ENCODE results near the gene THTPA.

THTPA gene

GRCh38 chr14:23555882-23556699 is at the start of gene THTPA:
THTPA (plus strand) TSS chr14:23556271; CDS start chr14:23556758, 487 bp downstream.
- peak; percentile 90 for DNase-seq

GRCh38 chr14:23512156-23512555 is 43.9 kb upstream of the THTPA start:
- DNase-seq = peak; percentile 18

GRCh38 chr14:23513005-23513817 is 42.9 kb upstream of the THTPA start:
- no peak for DNase-seq

- no peak for DNase-seq
Observed at GRCh38 chr14:23513818-23514643, 42.0 kb upstream of the THTPA start.

GRCh38 chr14:23514644-23514957 is 41.5 kb upstream of the THTPA start:
- DNase-seq = no peak

GRCh38 chr14:23517650-23518326 is 38.3 kb upstream of the THTPA start:
- no peak for DNase-seq

- DNase-seq = no peak
Observed at GRCh38 chr14:23518709-23519108, 37.4 kb upstream of the THTPA start.

- no peak for DNase-seq
Observed at GRCh38 chr14:23520899-23521533, 35.1 kb upstream of the THTPA start.

GRCh38 chr14:23521785-23522640 is 34.1 kb upstream of the THTPA start:
- DNase-seq = no peak

GRCh38 chr14:23522643-23523198 is 33.4 kb upstream of the THTPA start:
- no peak for DNase-seq

- DNase-seq = no peak
Observed at GRCh38 chr14:23523229-23524016, 32.6 kb upstream of the THTPA start.

- no peak for DNase-seq
Observed at GRCh38 chr14:23524954-23525353, 31.1 kb upstream of the THTPA start.

GRCh38 chr14:23525611-23526010 is 30.5 kb upstream of the THTPA start:
- DNase-seq = no peak

GRCh38 chr14:23528555-23528954 is 27.5 kb upstream of the THTPA start:
- DNase-seq = no peak

GRCh38 chr14:23529016-23529415 is 27.1 kb upstream of the THTPA start:
- no peak for DNase-seq

GRCh38 chr14:23530375-23531055 is 25.6 kb upstream of the THTPA start:
- DNase-seq = no peak

- no peak for DNase-seq
Observed at GRCh38 chr14:23531391-23531790, 24.7 kb upstream of the THTPA start.

- DNase-seq = no peak
Observed at GRCh38 chr14:23532658-23533057, 23.4 kb upstream of the THTPA start.

GRCh38 chr14:23533652-23534435 is 22.2 kb upstream of the THTPA start:
- no peak for DNase-seq

Data from NCI-H510A (cell line).